Trophoblast cell (in vitro differentiated cells and primary cell): ENCODE results near the gene PML.

Experiments
- DNase-seq, 2 donors: peaks; one replicate each; pipeline ENCODE4 v3.0.0-alpha.2; 2016
- H2AFZ ChIP-seq: 2 replicates; pipeline ENCODE4 v1.6.1; 2013; ENCODE audit warnings: low read length, moderate library complexity, mild to moderate bottlenecking; ENCODE audit not compliant: insufficient read depth, poor library complexity
- H2AK5ac ChIP-seq: 2 replicates; pipeline ENCODE4 v1.6.1; 2013; ENCODE audit warnings: mild to moderate bottlenecking, low read length
- H2BK120ac ChIP-seq: 2 replicates; pipeline ENCODE4 v1.6.1; 2013; ENCODE audit warnings: low read length, mild to moderate bottlenecking, moderate library complexity; ENCODE audit not compliant: insufficient read depth, poor library complexity
- H2BK12ac ChIP-seq: 2 replicates; pipeline ENCODE4 v1.6.1; 2013; ENCODE audit warnings: mild to moderate bottlenecking, low read length, moderate library complexity
- H2BK5ac ChIP-seq: 2 replicates; pipeline ENCODE4 v1.6.1; 2013; ENCODE audit warnings: low read length, low read depth, moderate library complexity, mild to moderate bottlenecking; ENCODE audit not compliant: poor library complexity
- H3K14ac ChIP-seq: 2 replicates; pipeline ENCODE4 v1.6.1; 2013; ENCODE audit warnings: mild to moderate bottlenecking, low read length
- H3K18ac ChIP-seq: 2 replicates; pipeline ENCODE4 v1.6.1; 2013; ENCODE audit warnings: mild to moderate bottlenecking, low read length
- H3K23ac ChIP-seq: 2 replicates; pipeline ENCODE4 v1.6.1; 2013; ENCODE audit warnings: low read length
- H3K27ac ChIP-seq: 2 replicates; pipeline ENCODE4 v1.5.1; 2013; ENCODE audit warnings: low read depth, mild to moderate bottlenecking, inconsistent platforms, low read length, moderate library complexity
- H3K27me3 ChIP-seq: 2 replicates; pipeline ENCODE4 v1.6.1; 2013; ENCODE audit warnings: inconsistent platforms, mild to moderate bottlenecking, low read length, moderate library complexity; ENCODE audit not compliant: insufficient read depth
- H3K36me3 ChIP-seq, 2 experiments: 1 replicate in 1 of 2; 2 replicates in 1 of 2; pipeline ENCODE4 v1.6.1; 2013; ENCODE audit warnings: low read length in 2 of 2, mild to moderate bottlenecking in 2 of 2, moderate library complexity in 1 of 2; ENCODE audit not compliant: insufficient read depth in 2 of 2, control insufficient read depth in 1 of 2
- H3K4ac ChIP-seq: 2 replicates; pipeline ENCODE4 v1.6.1; 2013; ENCODE audit warnings: low read depth, mild to moderate bottlenecking, low read length, moderate library complexity
- H3K4me1 ChIP-seq, 2 experiments: 1 replicate in 1 of 2; 2 replicates in 1 of 2; pipeline ENCODE4 v1.6.1; 2013; ENCODE audit warnings: low read length in 2 of 2, mild to moderate bottlenecking in 2 of 2, moderate library complexity in 1 of 2; ENCODE audit not compliant: insufficient read depth in 2 of 2, control insufficient read depth in 1 of 2
- H3K4me2 ChIP-seq: 2 replicates; pipeline ENCODE4 v1.6.1; 2013; ENCODE audit warnings: inconsistent platforms, mild to moderate bottlenecking, low read length, moderate library complexity
- H3K4me3 ChIP-seq: 2 replicates; pipeline ENCODE4 v1.5.1; 2013; ENCODE audit warnings: mild to moderate bottlenecking, low read depth, low read length, inconsistent platforms
- H3K79me1 ChIP-seq: one replicate; pipeline ENCODE4 v1.6.1; 2013; ENCODE audit warnings: low read length
- H3K79me2 ChIP-seq: 2 replicates; pipeline ENCODE4 v1.6.1; 2013; ENCODE audit warnings: low read length, mild to moderate bottlenecking; ENCODE audit not compliant: control insufficient read depth, insufficient read depth, poor library complexity
- H3K9ac ChIP-seq: 2 replicates; pipeline ENCODE4 v1.6.1; 2013; ENCODE audit warnings: mild to moderate bottlenecking, low read length
- H3K9me3 ChIP-seq: 2 replicates; pipeline ENCODE4 v1.6.1; 2013; ENCODE audit warnings: low read depth, mild to moderate bottlenecking, control low read depth, inconsistent platforms, low read length; ENCODE audit not compliant: insufficient read depth
- H4K12ac ChIP-seq: 2 replicates; pipeline ENCODE4 v1.6.1; 2013; ENCODE audit warnings: low read depth, mild to moderate bottlenecking, low read length, moderate library complexity
- H4K8ac ChIP-seq: 2 replicates; pipeline ENCODE4 v1.6.1; 2013; ENCODE audit warnings: low read depth, mild to moderate bottlenecking, low read length, moderate library complexity
- H4K91ac ChIP-seq: one replicate; pipeline ENCODE4 v1.6.1; 2013; ENCODE audit warnings: low read depth, mild to moderate bottlenecking, low read length, moderate library complexity
- WGBS: extraction: QIAGEN DNeasy Blood & Tissue Kit; methylation state at CpG from one replicate; pipeline ENCODE4 v1.1.7; 2013; ENCODE audit warnings: missing lambda C conversion rate; ENCODE audit not compliant: insufficient read length, insufficient coverage; ENCODE audit errors: extremely low coverage; 5-methylcytosine and 5-hydroxymethylcytosine counted together

The PML gene

DNA sequence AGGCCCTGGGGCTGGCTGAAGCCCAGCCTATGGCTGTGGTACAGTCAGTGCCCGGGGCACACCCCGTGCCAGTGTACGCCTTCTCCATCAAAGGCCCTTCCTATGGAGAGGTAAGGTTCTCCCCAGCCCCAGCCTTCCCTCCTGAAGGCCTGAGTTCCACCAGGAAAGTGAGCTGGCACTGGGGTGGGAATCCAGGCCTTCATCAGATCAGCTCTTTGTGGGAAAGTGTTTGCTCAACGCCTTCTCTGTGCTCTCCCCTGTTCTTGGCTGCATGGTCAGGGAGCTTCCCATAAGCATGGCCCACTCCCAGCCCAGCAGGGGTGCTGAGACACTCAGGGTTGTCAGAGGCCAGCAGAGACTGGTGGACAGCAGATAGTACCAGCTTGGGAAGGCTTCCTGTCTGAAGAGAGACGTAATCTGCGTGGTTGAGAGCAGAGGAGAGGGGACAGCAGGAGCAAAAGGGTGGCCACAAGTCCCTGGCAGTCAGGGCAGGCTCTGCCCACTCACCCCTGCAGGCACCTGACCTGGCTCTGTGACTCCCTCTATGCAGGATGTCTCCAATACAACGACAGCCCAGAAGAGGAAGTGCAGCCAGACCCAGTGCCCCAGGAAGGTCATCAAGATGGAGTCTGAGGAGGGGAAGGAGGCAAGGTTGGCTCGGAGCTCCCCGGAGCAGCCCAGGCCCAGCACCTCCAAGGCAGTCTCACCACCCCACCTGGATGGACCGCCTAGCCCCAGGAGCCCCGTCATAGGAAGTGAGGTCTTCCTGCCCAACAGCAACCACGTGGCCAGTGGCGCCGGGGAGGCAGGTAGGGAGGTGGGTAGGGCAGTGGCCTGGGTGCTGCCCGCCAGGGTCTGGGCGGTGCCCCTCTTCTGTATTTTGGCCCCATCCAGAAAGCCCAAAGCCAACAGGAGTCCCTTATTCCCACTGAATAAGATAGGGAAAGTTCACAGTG lies 38.4 kb downstream of the PML start:
- H3K9me3 ChIP-seq = no peaks in the 10 kb centered on the region

DNA sequence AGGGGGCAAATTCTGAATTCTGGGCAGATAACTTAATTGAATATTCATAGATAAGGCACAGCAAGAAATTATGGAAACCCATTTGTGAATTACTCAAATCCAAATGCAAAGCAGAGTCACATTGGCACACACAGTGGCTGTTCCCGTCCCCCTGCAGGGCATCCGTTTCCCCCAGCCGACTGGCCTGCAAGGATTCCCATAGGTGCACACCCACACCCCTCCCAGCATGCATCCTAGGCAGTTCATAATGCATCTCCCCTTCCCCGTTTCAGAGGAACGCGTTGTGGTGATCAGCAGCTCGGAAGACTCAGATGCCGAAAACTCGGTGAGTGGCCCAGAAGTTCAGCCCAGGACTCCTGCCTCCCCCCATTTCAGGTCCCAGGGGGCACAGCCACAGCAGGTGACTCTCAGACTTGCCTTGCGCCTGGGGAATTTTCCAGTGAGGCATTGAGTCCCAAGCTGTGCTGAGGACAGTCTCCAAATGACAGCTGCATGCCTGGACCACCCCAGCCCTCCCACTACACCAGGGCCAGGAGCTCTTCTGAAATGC lies 39.8 kb downstream of the PML start:
- Histone ChIP-seq H4K8ac (no peak overlapping the region), H3K27ac (no peak overlapping the region), H2AFZ (no peak overlapping the region), H2BK120ac (no peak overlapping the region), H3K18ac (no peak overlapping the region), H3K79me2 (no peaks in the 10 kb centered on the region), H3K27me3 (no peaks in the 10 kb centered on the region), H4K12ac (no peak overlapping the region), H4K91ac (no peak overlapping the region), H2AK5ac (no peak overlapping the region), H3K4me2 (no peak overlapping the region), H3K4me1 (no peaks in the 10 kb centered on the region), H3K4ac (no peak overlapping the region), H3K9ac (no peak overlapping the region), H3K23ac (no peak overlapping the region), H3K14ac (no peak overlapping the region), H3K36me3 (peaks cover 16 to 28% of the 10 kb centered on the region in 2 experiments), H3K9me3 (no peaks in the 10 kb centered on the region), H2BK12ac (no peak overlapping the region), H2BK5ac (no peak overlapping the region), H3K4me3 (no peak overlapping the region), H3K79me1 (no peaks in the 10 kb centered on the region)
- WGBS = no CpG with 5 or more reads among the region's 10 CpGs
- no peak for DNase-seq

More for the DNA sequence above, 38.4 kb downstream of the PML start:
- Histone ChIP-seq H4K91ac (no peak overlapping the region), H3K79me2 (no peaks in the 10 kb centered on the region), H3K27ac (no peak overlapping the region), H3K79me1 (no peaks in the 10 kb centered on the region), H3K14ac (no peak overlapping the region), H3K36me3 (peaks cover 16 to 28% of the 10 kb centered on the region in 2 experiments), H3K27me3 (no peaks in the 10 kb centered on the region), H4K8ac (no peak overlapping the region), H2BK120ac (no peak overlapping the region), H3K4me3 (no peak overlapping the region), H2BK5ac (no peak overlapping the region), H2BK12ac (no peak overlapping the region), H3K18ac (no peak overlapping the region), H2AFZ (no peak overlapping the region), H3K9ac (no peak overlapping the region), H3K4me1 (no peaks in the 10 kb centered on the region), H3K4ac (no peak overlapping the region), H3K23ac (no peak overlapping the region), H3K4me2 (no peak overlapping the region), H2AK5ac (no peak overlapping the region), H4K12ac (no peak overlapping the region)
- no CpG with 5 or more reads among the region's 16 CpGs for WGBS
- DNase-seq = no peak

DNA sequence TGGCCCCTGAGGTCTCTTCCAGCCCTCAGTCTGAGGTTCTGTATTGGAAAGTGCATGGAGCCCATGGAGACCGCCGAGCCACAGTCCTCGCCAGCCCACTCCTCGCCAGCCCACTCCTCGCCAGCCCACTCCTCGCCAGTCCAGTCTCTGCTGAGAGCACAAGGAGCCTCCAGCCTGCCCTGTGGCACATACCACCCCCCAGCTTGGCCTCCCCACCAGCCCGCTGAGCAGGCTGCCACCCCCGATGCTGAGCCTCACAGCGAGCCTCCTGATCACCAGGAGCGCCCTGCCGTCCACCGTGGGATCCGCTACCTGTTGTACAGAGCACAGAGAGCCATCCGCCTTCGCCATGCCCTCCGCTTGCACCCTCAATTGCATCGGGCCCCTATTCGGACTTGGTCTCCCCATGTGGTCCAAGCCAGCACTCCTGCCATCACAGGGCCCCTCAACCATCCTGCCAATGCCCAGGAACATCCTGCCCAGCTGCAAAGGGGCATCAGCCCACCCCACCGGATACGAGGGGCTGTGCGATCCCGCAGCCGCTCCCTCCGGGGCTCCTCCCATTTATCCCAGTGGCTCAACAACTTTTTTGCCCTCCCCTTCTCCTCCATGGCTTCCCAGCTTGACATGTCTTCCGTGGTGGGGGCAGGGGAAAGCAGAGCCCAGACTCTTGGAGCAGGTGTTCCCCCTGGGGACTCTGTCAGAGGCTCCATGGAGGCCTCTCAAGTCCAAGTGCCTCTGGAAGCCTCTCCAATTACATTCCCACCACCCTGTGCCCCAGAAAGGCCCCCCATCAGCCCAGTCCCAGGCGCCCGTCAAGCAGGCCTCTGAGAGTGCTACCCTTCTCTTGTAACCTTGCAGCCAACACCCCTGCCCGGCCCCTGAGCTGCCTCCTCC lies 40.9 kb downstream of the PML start:
- no peak overlapping the region for H2AFZ ChIP-seq
- H3K4me3 ChIP-seq = no peak overlapping the region
- H3K27me3 ChIP-seq = no peaks in the 10 kb centered on the region
- H3K79me2 ChIP-seq = no peaks in the 10 kb centered on the region
- WGBS = no CpG with 5 or more reads among the region's 28 CpGs
- no peak overlapping the region for H2AK5ac ChIP-seq
- H2BK120ac ChIP-seq = no peak overlapping the region
- no peak overlapping the region for H4K91ac ChIP-seq
- no peak overlapping the region for H4K8ac ChIP-seq
- H3K9ac ChIP-seq = no peak overlapping the region
- no peak overlapping the region for H3K27ac ChIP-seq
- H3K18ac ChIP-seq = no peak overlapping the region
- no peaks in the 10 kb centered on the region for H3K9me3 ChIP-seq
- H3K36me3 ChIP-seq = peaks cover 16 to 28% of the 10 kb centered on the region in 2 experiments
- H3K4me2 ChIP-seq = no peak overlapping the region
- H3K4ac ChIP-seq = no peak overlapping the region
- H3K23ac ChIP-seq = no peak overlapping the region
- H4K12ac ChIP-seq = no peak overlapping the region
- no peak for DNase-seq
- H3K4me1 ChIP-seq = no peaks in the 10 kb centered on the region
- H3K14ac ChIP-seq = no peak overlapping the region
- H3K79me1 ChIP-seq = no peaks in the 10 kb centered on the region
- no peak overlapping the region for H2BK12ac ChIP-seq
- H2BK5ac ChIP-seq = no peak overlapping the region
